Osteocyte (in vitro differentiated cells): ENCODE results near the gene MYBPHL. TPM values are rescaled to one million over a fixed set of nuclear protein-coding genes. Genes with fewer than 3 reads are reported as not detected.

Source experiments
- DNase-seq: peaks from one replicate; pipeline ENCODE4 v3.0.0; 2021; ENCODE audit warnings: mixed read lengths; ENCODE audit not compliant: unreplicated experiment; ENCODE audit errors: extremely low spot score
- H3K27ac Mint-ChIP-seq: one replicate; pipeline ENCODE4 v1.8.0; 2021; ENCODE audit warnings: mild to moderate bottlenecking, mixed read lengths; ENCODE audit not compliant: unreplicated experiment
- H3K27me3 Mint-ChIP-seq: one replicate; pipeline ENCODE4 v1.8.0; 2021; ENCODE audit warnings: mixed read lengths; ENCODE audit not compliant: unreplicated experiment
- H3K36me3 Mint-ChIP-seq: one replicate; pipeline ENCODE4 v1.8.0; 2021; ENCODE audit warnings: mixed read lengths; ENCODE audit not compliant: unreplicated experiment
- H3K4me1 Mint-ChIP-seq: one replicate; pipeline ENCODE4 v1.8.0; 2021; ENCODE audit warnings: mixed read lengths; ENCODE audit not compliant: unreplicated experiment
- H3K4me3 Mint-ChIP-seq: one replicate; pipeline ENCODE4 v1.8.0; 2021; ENCODE audit warnings: mild to moderate bottlenecking, moderate library complexity, mixed read lengths; ENCODE audit not compliant: unreplicated experiment
- H3K9me3 Mint-ChIP-seq: one replicate; pipeline ENCODE4 v1.8.0; 2021; ENCODE audit warnings: mixed read lengths; ENCODE audit not compliant: unreplicated experiment
- total RNA-seq: library from RNA; stranded (reverse); gene quantifications from 2 replicates; pipeline ENCODE4 v1.2.1, GENCODE V29; 2021
- TF ChIP-seq, protein P1 (sequence below): fragments of 200-600 bp; sonication (generic); IDR thresholded peaks from 2 replicates; pipeline ENCODE4 v1.5.0; 2021; ENCODE audit warnings: antibody characterized with exemption, mild to moderate bottlenecking, moderate library complexity

Gene MYBPHL
- total RNA-seq, 1 donor from 2014 or later, result not detected

DNA sequence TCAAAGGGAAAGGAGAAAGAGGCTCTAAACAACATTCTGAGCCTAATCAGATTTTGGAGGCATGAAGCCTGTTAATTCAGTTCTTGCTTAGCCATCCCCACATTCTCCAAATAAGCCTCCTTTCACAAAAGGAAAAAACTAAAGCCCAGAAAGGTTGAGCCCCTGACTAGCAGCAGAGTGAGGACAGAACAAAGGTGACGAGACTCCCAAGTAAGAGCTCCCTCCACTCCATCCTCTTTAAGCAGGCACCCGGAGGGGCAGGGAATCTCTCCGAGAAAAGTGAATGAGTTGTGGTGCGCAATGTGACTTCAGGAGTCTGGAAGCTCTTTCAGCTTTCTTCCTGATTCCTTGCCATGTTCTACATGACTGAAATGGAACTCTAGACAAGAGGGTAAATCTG is 43.4 kb upstream of the MYBPHL start:
- Mint-ChIP-seq H3K36me3 (peaks cover 24% of the 10 kb centered on the region), H3K9me3 (no peaks in the 10 kb centered on the region), H3K4me3 (no peak overlapping the region), H3K27ac (no peak overlapping the region), H3K27me3 (no peaks in the 10 kb centered on the region), H3K4me1 (no peaks in the 10 kb centered on the region)
- DNase-seq, result no peak
- TF ChIP-seq, protein P1, sequence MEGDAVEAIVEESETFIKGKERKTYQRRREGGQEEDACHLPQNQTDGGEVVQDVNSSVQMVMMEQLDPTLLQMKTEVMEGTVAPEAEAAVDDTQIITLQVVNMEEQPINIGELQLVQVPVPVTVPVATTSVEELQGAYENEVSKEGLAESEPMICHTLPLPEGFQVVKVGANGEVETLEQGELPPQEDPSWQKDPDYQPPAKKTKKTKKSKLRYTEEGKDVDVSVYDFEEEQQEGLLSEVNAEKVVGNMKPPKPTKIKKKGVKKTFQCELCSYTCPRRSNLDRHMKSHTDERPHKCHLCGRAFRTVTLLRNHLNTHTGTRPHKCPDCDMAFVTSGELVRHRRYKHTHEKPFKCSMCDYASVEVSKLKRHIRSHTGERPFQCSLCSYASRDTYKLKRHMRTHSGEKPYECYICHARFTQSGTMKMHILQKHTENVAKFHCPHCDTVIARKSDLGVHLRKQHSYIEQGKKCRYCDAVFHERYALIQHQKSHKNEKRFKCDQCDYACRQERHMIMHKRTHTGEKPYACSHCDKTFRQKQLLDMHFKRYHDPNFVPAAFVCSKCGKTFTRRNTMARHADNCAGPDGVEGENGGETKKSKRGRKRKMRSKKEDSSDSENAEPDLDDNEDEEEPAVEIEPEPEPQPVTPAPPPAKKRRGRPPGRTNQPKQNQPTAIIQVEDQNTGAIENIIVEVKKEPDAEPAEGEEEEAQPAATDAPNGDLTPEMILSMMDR, result no peak

DNA sequence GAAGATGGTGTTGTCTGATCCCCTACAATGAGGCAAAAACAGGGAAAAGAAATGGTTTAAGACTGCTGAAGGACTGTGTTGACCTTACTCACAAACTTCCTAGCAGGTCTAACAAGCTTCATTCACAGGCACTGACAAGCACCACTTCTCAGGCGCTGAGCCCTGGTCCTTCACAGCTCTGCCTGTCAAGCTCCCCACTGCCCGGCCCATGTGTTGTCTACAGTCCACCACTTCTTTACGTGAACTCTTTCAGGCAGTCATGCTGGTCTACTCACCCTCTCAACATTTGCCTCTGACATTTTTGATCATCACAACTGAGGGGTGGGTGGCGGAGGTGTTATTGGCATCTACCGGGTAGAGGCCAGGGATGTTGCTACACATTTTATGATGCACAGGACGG is 40.7 kb upstream of the MYBPHL start:
- no peaks in the 10 kb centered on the region for H3K27me3 Mint-ChIP-seq
- DNase-seq, result no peak
- peaks cover 27% of the 10 kb centered on the region for H3K36me3 Mint-ChIP-seq
- no peaks in the 10 kb centered on the region for H3K9me3 Mint-ChIP-seq
- TF ChIP-seq, protein P1, result no peak
- no peaks in the 10 kb centered on the region for H3K4me1 Mint-ChIP-seq
- no peak overlapping the region for H3K27ac Mint-ChIP-seq
- H3K4me3 Mint-ChIP-seq, result no peak overlapping the region

DNA sequence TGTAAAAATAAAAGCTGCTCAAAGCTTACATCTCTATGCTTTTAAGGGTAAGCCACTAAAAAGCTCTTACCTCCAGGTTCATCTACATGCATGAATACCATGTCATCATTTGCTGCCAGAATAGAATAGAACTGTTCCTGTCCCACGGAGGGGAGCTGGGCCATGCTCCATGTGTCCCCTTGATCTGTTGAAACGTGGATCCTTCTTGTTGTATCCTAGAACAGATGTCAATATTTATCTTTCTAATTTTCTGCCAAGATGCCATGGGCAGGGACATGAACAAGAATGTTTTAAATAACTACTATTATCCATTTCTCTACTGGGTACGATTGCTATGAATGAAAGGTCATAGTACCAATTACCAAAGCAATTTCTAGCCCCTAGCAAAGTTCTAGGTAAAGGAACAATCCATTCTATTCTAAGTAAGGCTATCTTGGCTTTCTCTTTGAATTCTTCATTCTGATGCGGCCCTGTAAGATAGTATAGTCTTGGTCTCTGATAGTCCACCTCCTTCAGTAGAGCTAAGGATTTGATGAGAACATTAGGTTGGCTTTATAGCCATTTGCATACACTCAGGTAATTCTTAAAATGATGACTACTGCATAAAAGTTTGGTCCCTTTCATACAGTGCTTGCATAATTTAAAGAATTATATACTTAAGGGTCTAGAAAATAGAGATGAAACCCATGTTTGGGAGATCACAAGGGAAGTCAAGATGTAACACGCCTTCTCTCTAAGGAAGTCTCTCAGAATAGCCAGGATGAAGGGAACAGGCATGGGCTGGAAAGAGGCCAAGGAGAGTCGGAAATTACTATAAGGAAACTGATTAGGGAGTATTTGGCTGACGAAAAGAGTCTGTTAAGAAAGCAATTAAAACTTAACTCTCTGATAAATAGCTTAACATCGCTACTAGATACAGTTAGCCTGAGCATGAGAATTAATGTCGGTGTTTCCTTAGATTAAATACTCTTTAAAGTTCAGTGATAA is 35.4 kb upstream of the MYBPHL start:
- TF ChIP-seq, protein P1, result no peak
- no peak overlapping the region for H3K4me3 Mint-ChIP-seq
- no peak for DNase-seq
- H3K9me3 Mint-ChIP-seq, result no peaks in the 10 kb centered on the region
- no peaks in the 10 kb centered on the region for H3K27me3 Mint-ChIP-seq
- no peak overlapping the region for H3K27ac Mint-ChIP-seq
- no peaks in the 10 kb centered on the region for H3K4me1 Mint-ChIP-seq
- H3K36me3 Mint-ChIP-seq, result peaks cover 40% of the 10 kb centered on the region

DNA sequence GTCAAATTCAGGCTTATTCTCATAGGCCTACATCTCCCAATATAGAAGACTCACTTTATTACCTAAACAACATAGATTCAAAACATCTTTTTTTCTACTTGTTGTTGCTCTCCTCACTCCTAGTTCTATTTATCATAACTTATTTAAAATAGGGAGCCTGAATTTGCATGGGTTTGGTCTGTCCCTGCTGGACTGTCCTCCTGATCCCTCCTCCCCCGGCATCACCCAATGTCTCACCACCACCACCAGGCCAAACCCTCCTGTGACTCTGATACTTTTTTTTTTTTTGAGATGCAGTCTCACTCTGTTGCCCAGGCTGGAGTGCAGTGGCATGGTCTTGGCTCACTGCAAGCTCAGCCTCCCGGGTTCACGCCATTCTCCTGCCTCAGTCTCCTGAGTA is 31.8 kb upstream of the MYBPHL start:
- H3K36me3 Mint-ChIP-seq, result peaks cover 42% of the 10 kb centered on the region
- H3K4me3 Mint-ChIP-seq, result no peak overlapping the region
- H3K27ac Mint-ChIP-seq, result no peak overlapping the region
- H3K4me1 Mint-ChIP-seq, result no peaks in the 10 kb centered on the region
- TF ChIP-seq, protein P1, result no peak
- no peaks in the 10 kb centered on the region for H3K27me3 Mint-ChIP-seq
- DNase-seq, result no peak
- H3K9me3 Mint-ChIP-seq, result no peaks in the 10 kb centered on the region

DNA sequence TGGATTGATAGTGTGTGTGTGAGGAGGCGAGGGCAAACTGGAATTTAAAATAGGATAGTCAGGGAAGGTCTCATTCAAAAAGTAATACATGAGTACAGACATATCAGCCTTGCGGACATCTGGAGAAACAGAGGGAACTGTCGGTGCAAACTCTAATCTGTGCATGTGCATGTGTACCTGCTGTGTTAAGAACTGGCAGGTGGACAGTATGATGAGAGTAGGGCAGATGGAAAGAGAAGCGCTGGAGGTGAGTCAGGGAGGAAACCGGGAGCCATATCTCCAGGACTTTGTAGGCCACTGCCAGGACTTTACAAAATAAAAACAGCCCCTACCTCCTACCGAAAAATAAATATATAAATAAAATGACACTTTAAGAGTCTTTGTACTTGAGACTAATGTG is 31.3 kb upstream of the MYBPHL start:
- peaks cover 4% of the 10 kb centered on the region for H3K9me3 Mint-ChIP-seq
- H3K27ac Mint-ChIP-seq, result no peak overlapping the region
- TF ChIP-seq, protein P1, result no peak
- H3K36me3 Mint-ChIP-seq, result peaks cover 44% of the 10 kb centered on the region
- no peak for DNase-seq
- no peak overlapping the region for H3K4me3 Mint-ChIP-seq
- no peaks in the 10 kb centered on the region for H3K27me3 Mint-ChIP-seq
- no peaks in the 10 kb centered on the region for H3K4me1 Mint-ChIP-seq
